ENCODE measurements around the gene SLC39A6.
"Not testable (repeated sequence)": the region's sequence is repeated elsewhere in the genome, so short reads cannot be mapped to it uniquely, and the experiment has no call there.

Gene SLC39A6, protein sequence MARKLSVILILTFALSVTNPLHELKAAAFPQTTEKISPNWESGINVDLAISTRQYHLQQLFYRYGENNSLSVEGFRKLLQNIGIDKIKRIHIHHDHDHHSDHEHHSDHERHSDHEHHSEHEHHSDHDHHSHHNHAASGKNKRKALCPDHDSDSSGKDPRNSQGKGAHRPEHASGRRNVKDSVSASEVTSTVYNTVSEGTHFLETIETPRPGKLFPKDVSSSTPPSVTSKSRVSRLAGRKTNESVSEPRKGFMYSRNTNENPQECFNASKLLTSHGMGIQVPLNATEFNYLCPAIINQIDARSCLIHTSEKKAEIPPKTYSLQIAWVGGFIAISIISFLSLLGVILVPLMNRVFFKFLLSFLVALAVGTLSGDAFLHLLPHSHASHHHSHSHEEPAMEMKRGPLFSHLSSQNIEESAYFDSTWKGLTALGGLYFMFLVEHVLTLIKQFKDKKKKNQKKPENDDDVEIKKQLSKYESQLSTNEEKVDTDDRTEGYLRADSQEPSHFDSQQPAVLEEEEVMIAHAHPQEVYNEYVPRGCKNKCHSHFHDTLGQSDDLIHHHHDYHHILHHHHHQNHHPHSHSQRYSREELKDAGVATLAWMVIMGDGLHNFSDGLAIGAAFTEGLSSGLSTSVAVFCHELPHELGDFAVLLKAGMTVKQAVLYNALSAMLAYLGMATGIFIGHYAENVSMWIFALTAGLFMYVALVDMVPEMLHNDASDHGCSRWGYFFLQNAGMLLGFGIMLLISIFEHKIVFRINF

DNA sequence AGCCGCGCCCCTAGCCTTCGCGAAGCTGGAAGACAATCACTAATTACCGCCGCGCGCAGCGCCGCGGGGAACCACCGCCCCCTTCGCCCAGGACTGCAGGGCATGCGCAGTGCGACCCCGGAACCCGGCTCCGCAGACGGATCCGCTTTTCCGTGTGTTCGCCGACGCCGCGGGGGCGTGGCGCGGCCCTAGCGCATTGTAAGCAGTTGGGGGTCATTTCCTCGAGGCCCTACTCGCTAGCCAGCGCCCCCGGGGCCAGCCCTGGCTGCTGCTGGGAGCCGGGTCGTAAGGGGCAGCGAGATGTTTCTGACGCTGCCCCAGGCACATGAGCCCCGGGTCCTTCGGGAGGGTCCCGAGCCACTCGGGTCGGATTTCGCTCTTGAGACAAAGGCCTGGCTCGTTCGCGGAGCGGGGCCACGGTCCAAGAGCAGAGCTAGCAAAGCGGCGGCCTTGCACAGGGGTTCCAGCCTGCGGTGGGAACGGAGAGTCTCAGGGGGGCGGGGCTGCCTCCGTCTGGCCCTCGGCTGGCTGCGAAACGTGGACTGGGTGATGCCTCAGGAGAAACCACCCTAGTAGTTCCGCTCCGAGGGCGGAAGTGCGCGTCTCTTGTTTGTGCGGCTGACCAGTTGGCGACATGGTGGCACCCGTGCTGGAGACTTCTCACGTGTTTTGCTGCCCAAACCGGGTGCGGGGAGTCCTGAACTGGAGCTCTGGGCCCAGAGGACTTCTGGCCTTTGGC, at the start of gene SLC39A6, which contains the start of gene ELP2:
Gene SLC39A6, minus strand, starts transcription at position 41 of the 739 bp plus-strand sequence. CDS start 2,333 bp downstream, outside the sequence.
Gene ELP2, plus strand, starts transcription at position 600 of the 739 bp plus-strand sequence. Its CDS starts 35 bp downstream, at position 635.
- DNase-seq, result peak; percentile 95

DNA sequence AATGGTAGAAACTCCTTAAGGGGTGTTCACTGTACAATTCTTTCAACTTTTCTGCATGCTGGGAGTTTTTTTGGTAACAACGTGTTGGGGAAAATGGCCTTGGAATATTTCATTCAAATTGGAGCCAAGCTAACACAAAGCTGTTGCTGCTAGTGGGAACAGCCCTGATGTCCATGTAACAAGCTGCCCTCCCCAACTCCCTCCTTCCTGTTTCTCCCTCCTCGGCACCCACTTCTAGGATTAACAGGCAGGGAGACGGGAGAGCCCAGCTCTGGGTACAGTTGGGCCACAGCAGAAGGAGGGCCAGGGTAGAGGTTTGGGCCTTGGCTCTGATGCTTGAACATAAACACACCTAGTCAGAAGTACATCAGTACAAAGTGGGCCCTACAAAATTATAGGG, 48.8 kb upstream of the SLC39A6 start:
- no peak for DNase-seq

DNA sequence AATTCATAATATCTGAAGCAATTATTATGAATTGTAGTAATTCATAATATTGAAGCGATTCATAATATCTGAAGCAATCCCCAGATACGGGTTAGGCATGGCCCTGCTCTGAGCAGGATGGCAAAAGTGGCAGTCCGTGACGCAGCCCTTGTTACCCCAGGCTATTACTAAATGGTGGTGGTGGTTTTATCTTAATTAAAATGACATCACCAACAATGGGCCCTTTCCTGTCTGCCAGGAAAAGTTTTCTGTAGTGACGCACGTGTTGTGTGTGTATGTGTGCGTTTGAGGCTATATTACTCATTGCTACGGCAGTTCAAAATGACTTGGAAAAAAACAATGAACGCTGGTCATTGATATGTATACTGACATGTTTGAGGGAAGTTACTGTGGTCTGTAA, 47.6 kb upstream of the SLC39A6 start:
- no peak for DNase-seq

DNA sequence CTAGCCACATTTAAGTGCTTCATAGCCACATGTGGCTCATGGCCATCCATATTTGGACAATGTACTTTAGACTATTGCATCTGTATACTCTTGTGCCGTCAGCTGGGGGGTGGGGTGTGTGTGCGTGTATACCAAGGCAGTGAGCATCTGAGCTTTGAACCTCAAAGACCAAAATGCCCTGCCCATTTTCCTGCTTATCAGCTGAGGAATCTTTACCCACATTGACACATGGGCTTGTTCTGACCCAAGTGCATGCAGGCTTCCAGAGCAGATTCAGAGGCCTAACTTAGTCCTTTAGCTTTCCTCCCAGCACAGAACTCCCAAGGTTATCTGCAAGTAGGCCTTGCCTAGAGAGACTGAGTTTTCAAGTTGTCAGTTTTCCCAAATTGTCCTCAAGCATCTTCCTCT, 47.0 kb upstream of the SLC39A6 start:
- DNase-seq, result no peak

DNA sequence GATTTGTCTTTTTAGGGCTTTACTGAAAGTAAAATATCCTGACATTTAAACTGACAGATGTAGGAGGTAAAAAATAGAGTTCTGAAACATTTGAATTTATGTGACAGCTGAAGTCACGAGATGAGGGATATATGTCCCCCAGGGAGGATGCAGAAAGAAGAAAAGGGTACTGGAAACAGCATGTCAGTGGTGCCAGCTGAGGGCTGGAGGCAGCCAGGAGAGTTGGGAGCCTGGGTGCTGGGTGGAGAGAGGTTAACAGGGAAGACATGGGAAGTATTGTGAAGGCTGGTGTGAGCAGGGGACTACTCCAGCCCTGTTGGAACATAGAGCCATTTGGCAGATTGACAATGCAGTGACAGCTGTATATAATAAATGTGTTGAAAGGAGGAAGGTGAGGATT, 46.3 kb upstream of the SLC39A6 start:
- DNase-seq, result no peak

DNA sequence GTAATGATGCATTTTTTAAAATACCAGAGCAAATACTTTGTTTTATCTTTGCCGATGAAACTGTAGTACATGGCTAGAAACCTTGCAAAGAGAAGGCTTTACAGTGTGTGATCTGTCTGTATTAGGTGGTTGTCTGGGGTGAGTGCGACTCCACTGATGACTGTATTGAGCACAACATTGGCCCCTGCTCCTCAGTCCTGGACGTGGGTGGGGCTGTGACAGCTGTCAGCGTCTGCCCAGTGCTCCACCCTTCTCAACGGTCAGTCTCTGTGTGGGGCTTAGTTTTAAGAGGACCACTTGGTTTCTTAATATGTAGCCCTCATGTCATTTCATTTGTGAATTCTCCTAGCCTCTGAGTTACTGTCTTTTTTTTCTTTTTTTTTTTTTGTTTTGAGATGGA, 40.8 kb upstream of the SLC39A6 start:
- DNase-seq, result no peak

DNA sequence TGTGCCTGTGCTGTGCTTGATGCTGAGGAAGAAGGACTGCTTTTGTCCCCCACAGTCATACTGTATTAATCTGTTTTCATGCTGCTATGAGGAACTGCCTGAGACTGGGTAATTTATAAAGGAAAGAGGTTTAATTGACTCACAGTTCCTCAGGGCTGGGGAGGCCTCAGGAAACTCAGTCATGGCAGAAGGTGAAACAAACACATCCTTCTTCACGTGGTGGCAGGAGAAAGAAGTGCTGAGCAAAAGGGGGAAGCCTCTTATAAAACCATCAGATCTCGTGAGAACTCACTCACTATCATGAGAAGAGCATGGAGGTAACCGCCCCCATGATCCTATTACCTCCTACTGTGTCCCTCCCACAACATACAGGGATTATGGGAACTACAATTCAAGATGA, 39.2 kb upstream of the SLC39A6 start:
- not testable (repeated sequence) for DNase-seq

DNA sequence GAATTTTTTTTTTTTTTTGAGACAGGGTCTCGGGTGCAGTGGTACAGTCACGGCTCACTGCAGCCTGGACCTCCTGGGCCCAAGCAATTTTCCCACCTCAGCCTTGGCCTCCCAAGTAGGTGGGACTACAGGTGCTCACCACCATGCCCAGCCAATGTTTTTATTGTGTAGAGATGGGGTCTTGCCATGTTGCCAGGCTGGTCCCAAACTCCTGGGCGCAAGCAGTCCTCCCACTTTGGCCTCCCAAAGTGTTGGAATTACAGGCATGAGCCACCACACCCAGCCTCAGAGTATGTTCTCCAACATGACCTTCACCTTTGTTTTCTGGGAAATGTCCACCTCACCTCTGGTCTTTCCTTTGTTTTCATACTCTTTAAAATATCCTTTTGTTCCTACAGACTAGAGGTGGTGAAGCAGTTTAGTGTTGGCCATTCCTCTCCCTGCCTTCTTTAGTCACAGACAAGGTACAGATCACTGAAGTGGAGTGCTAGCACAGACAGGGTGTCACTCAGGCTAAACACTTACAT, 38.6 kb upstream of the SLC39A6 start:
- no peak for DNase-seq

DNA sequence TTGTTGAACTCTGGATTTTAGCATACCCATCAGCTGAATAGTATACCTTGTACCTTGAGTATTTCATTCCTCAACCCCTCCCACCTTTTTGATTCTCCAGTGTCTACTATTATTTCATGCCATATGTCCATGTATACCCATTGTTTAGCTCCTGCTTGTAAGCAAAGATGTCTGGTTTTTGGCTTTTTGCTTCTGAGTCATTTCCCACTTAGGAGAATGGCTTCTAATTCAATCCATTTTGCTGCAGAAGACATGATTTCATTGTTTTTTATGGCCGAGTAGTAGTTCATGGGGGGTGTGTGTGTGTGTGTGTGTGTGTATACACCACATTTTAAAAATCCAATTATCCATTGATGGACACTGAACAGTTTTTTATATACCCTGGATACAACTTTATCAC, 33.8 kb upstream of the SLC39A6 start:
- DNase-seq, result no peak

DNA sequence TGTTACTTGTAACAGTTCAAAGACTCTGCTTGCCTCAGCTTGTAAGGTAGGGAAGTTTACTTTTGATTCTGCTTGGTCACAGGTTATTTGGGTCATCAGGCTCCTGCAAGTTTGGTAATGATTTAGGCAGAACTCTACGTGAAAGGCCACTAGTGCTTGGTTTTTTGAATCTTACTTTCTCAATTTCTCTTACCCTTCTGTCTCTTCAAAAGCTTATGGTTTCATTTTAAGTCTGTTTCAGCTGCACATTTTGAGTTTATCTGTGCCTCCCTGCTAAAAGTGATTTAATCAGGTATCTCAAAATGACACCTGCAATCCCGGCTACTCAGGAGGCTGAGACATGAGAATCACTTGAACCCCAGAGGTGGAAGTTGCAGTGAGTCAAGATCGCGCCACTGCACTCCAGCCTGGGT, 31.8 kb upstream of the SLC39A6 start:
- DNase-seq, result no peak

DNA sequence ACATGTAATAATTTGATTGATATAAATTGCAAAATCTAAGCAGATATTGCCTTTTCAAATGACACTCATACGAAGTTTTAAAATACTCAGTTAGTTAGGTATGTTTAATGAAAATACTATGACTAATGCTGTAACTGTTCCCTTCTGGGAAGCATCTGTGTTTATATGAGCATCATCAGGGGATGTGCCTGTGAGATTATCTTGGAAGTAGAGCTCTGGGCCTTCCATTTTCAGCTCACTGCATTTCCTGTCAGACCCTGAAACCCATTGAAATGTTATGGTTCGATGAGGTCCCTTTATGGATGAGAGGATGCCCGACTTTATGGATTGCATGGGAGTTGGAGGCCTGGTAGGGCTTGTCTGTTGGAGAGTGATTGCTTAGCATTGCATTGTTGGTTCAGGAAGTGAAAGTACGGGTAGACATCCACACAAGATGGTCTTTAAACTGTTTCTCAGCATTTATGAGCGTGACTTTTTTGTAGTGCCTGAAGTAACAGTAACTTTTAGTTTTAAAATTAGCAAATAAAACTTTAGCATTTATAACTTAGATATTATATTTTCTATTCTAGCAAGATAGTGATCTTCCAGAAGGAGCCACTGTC, 29.2 kb upstream of the SLC39A6 start:
- DNase-seq, result no peak

DNA sequence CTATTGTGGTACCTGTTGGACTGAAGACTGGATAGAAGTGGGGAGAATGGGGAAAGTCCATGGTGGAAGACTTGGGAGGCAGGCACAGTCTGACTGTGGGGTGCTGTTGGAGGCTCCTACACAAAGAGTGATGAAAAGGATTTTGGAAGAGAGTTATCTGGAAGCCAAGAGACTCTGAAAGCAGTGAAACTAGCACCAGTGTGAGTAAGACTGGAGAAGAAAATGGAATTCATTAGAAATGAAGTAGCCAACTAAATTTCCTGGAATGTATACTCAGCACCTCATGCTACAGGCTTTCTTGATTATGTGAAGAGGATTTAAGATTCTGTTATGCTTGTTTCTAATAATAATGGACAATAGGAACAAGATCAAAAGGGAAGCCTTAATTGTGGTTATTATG, 28.3 kb upstream of the SLC39A6 start:
- no peak for DNase-seq

DNA sequence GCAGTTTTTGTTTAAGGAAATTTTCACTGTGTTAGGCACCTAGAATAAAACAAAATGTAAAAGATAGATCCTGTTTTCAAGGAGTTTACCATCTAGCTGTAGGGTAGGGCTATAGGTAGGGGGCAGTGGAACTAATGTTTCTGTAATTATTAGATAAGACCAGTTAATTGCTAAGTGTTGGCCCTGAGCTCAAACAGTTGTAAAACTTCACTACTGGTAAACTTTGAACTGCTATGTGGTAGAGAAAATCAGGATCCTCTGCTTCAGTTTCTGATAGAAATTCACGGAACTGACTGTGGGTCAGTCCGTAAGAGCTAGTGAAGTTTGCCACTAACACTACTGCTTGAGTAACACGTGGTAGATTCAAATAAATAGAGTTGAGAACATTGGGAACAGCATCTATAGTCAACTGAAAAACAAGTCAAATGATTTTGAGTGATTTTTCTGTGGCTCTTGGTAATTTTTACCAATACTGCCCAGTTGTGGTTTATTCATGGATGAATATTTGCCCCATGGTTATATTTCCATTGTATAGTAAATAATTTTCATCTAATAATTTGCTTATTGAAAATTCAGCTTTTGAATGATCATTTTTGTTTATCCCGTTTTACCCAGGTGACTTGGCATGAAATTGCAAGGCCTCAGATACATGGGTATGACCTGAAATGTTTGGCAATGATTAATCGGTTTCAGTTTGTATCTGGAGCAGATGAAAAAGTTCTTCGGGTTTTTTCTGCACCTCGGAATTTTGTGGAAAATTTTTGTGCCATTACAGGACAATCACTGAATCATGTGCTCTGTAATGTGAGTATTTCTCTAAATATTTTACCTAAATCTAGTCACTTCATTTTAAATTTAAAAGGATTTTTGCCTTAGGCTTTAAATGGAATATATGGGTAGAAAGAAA, 27.0 kb upstream of the SLC39A6 start:
- DNase-seq, result no peak

DNA sequence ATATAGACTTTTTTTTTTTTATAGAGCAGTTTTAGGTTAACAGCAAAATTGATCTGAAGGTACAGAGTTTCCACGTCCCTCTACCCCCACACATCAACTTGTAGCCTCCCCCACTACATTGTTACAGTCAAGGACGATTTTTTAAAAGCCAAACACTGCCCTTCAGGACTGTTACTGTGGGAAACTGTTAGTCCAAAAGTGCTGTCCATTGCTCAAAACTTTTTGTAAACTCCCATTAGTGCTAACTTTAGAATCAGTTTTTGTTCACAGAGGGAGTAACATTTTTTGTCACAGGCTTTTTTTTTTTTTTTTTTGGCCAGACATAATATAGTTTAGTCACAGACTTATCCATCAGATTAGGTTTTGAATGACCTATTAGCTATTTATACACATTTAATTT, 24.6 kb upstream of the SLC39A6 start:
- no peak for DNase-seq

DNA sequence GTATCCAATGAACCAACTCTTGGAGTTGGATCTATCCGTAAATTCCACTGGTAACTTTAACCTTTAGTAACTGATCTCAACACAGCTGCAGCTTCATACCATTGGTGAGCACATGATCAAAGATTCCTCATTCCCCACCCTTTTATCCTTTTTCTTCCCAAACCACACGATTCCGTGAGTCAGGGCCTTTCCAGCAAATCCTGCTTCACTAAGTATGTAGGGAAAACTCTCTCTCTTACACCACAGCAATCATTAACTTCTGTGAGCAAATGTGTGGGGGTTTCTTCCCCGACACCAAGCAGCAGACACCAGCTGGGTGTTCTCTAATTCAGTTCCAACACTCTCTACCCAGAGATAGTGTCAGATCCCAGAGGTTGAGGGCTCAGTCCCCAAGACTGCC, 24.1 kb upstream of the SLC39A6 start:
- no peak for DNase-seq

DNA sequence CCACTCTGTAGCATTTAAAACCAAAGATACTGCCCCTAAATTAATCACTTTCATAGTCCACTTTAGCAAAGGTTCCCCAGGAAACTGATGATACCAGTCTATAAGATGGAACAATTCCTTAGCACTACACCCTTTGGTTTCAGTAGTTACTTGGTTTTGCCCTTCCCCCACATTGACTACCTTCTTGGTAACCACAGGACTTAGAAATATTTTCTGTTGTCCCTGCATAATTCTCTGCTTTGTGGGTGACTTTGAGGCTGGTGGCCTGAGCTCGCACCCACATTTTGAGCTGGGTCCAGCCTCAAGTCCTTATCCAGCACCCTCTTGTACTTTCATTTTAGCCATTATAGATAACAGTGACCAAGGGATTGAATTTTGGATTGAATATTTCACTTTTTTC, 23.6 kb upstream of the SLC39A6 start:
- no peak for DNase-seq

DNA sequence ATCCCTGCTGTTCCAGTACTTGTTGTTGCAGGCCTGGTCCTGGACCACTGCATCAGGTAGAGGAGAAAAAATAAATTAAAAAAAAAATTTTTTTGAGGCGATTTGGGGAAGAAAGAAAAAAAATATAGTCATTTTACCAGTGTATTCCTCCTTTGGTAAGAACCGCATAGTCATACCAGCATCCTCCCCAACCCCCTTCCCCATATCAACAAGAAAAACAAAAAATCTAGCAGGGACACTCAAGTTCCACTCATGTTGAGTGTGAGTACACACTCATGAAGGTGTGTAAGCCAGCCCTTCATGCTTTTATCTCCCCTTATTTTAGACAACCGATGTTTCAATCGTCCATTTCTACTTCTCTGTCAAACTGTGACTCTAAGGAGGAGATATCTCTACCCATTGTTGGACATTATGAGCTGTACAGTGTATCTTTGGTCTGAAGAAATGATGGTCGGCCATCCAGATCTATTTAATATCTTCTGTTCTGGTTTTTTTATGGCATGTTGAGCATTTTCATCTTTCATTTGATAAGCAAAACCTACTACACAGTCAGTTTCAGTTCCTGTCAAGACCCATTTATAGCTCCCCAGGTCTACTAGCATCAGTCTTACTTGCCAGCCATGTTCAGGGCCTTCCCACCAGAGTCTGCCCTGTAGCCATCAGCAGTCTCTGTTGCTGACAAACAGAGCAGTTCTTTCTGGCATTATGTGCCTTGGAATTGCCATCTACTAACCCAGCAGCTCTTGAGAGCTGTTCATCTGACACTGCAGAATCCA, 20.6 kb upstream of the SLC39A6 start:
- DNase-seq, result no peak

DNA sequence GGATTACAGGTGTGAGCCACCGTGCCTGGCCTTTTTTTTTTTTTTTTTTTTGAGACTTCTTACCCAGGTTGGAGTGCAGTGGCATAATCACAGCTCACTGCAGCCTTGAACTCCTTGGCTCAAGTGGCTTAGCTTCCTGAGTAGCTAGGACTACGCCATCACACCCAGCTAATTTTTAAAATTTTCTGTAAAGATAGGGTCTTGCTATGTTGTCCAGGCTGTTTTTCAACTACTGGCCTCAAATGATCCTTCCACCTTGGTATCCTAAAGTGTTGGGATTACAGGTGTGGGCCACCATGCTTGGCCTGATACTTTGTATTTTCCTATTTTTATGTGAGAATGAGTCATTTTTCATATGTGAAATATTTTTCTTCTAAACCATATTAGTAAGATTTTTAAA, 14.3 kb upstream of the SLC39A6 start:
- no peak for DNase-seq

DNA sequence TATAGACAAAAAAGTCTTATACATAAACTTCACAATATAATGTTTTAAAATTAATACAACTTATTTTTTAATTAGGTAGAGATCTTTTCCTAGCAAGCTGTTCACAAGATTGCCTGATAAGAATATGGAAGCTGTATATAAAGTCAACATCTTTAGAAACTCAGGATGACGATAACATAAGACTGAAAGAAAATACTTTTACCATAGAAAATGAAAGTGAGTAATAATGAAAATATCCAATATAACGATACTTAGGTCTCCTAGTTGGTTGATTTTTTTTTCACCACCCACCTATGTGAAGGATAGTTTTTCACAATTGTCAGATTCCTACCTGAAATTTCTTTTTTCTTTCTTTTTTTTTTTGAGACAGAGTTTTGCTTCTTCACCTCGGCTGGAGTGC, 13.6 kb upstream of the SLC39A6 start:
- DNase-seq, result no peak

DNA sequence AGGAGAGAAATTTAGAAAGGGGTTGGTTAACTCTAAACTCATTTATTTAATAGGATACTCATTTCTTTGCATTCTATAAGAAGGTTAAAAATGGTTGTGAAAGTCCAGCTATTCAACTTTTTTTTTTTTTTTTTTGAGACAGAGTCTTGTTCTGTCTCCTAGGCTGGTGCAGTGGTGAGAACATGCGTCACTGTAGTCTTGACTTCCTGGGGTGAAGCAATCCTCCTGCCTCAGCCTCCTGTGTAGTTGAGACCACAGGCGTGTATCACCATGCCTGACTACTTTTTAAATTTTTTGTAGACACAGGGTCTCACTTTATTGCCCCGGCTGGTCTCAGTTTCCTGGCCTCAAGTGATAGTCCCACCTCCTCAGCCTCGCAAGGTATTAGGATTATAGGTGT, 12.4 kb upstream of the SLC39A6 start:
- DNase-seq, result no peak

DNA sequence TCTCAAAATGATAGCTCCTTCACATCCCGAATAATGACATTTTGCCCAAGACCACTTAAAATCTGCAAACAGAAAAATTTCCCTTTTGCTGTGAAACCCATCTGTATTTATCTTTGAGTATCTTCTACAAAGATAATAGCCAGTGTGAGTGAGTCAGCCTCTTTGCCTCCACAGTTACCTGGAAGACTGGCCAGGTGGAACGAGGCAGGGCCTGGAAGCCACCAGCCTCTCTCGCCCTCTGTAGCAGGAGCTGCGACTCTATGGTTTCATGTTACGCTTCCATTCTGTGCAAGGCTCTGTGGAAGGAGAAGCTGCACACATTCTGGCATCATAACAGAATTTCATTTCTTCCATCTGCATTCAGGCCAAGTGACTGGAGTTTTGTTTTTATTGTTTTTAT, 10.1 kb upstream of the SLC39A6 start:
- no peak for DNase-seq
